HEK293T (cell line): Measurements from ENCODE around the gene C22orf15.

Source experiments
- CTCF ChIA-PET: fragments of 350-600 bp; formaldehyde crosslinking; extraction: SDS; loops from one replicate; lab custom pipeline; 2021; ENCODE audit warnings: antibody characterized with exemption, inconsistent platforms; lab: Yijun Ruan, JAX
- POLR2A ChIA-PET: fragments of 350-600 bp; formaldehyde crosslinking; extraction: SDS; loops from one replicate; lab custom pipeline; 2020; ENCODE audit warnings: antibody characterized with exemption, inconsistent platforms; lab: Yijun Ruan, JAX
- DNase-seq: peaks from one replicate; pipeline ENCODE4 v3.0.0; 2012; ENCODE audit warnings: mixed read lengths; ENCODE audit errors: extremely low spot score
- ARNT ChIP-seq: fragments of 450-650 bp; IDR thresholded peaks from 2 replicates; pipeline ENCODE4 v1.6.1; 2017; ENCODE audit warnings: mild to moderate bottlenecking
- BHLHE40 ChIP-seq: fragments of 450-650 bp; IDR thresholded peaks from 2 replicates; pipeline ENCODE4 v1.6.1; 2016; ENCODE audit warnings: mild to moderate bottlenecking, moderate library complexity, borderline replicate concordance
- CTBP1 ChIP-seq: fragments of 450-650 bp; IDR thresholded peaks from 2 replicates; pipeline ENCODE4 v1.6.1; 2016; ENCODE audit warnings: borderline replicate concordance
- ELF4 ChIP-seq: fragments of 450-650 bp; IDR thresholded peaks from 2 replicates; pipeline ENCODE4 v1.6.1; 2017; ENCODE audit warnings: antibody characterized with exemption
- FOXA1 ChIP-seq: fragments of 450-650 bp; IDR thresholded peaks from 2 replicates; pipeline ENCODE4 v1.6.1; 2016; ENCODE audit warnings: mild to moderate bottlenecking
- FOXK2 ChIP-seq: fragments of 450-650 bp; IDR thresholded peaks from 2 replicates; pipeline ENCODE4 v1.6.1; 2016; ENCODE audit warnings: mild to moderate bottlenecking
- FOXM1 ChIP-seq: fragments of 450-650 bp; IDR thresholded peaks from 2 replicates; pipeline ENCODE4 v1.6.1; 2017; ENCODE audit warnings: mild to moderate bottlenecking, borderline replicate concordance
- HDGF ChIP-seq: fragments of 450-650 bp; IDR thresholded peaks from 2 replicates; pipeline ENCODE4 v1.6.1; 2017; ENCODE audit warnings: antibody characterized with exemption, borderline replicate concordance
- L3MBTL2 ChIP-seq: fragments of 450-650 bp; conservative IDR thresholded peaks from 2 replicates; pipeline ENCODE4 v1.6.1; 2016; ENCODE audit warnings: mild to moderate bottlenecking
- LEF1 ChIP-seq: fragments of 450-650 bp; IDR thresholded peaks from 2 replicates; pipeline ENCODE4 v1.6.1; 2017; ENCODE audit warnings: mild to moderate bottlenecking, borderline replicate concordance
- NFRKB ChIP-seq: fragments of 450-650 bp; IDR thresholded peaks from 2 replicates; pipeline ENCODE4 v1.6.1; 2016; ENCODE audit warnings: mild to moderate bottlenecking, moderate library complexity
- PKNOX1 ChIP-seq: fragments of 450-650 bp; IDR thresholded peaks from 2 replicates; pipeline ENCODE4 v1.6.1; 2016
- SP1 ChIP-seq: fragments of 450-650 bp; IDR thresholded peaks from 2 replicates; pipeline ENCODE4 v1.6.1; 2017
- SUZ12 ChIP-seq: fragments of 450-650 bp; IDR thresholded peaks from 2 replicates; pipeline ENCODE4 v1.6.1; 2016; ENCODE audit warnings: mild to moderate bottlenecking
- TARDBP ChIP-seq: fragments of 450-650 bp; IDR thresholded peaks from 2 replicates; pipeline ENCODE4 v1.6.1; 2016
- ZNF384 ChIP-seq: fragments of 450-650 bp; IDR thresholded peaks from 2 replicates; pipeline ENCODE4 v1.6.1; 2016

The C22orf15 gene

GRCh38 chr22:23742505-23743264, 20.1 kb upstream of the C22orf15 start:
- no peak for DNase-seq
- POLR2A ChIA-PET, result interaction anchor here (2.3 kb wide), 1 partner anchor 8 kb away, joined by 6 read pairs; the partner anchor contains the start of gene ZNF70
- TF ChIP-seq ELF4, result no peak
- TF ChIP-seq CTBP1, result no peak
- no peak for TF ChIP-seq FOXA1
- TF ChIP-seq HDGF, result no peak
- no peak for TF ChIP-seq BHLHE40
- no peak for TF ChIP-seq ARNT
- TF ChIP-seq FOXK2, result no peak
- no peak for TF ChIP-seq ZNF384
- no peak for TF ChIP-seq SUZ12
- CTCF ChIA-PET, result no interaction called here

- ChIA-PET POLR2A (interaction anchor here (1.0 to 2.8 kb wide), 2 partner anchors 15 to 114 kb away, joined by 3 to 13 read pairs; partner anchors contain the start of gene SLC2A11), CTCF (no interaction called here)
- no peak for TF ChIP-seq LEF1
- no peak for TF ChIP-seq HDGF
- no peak for TF ChIP-seq PKNOX1
- no peak for TF ChIP-seq SUZ12
- no peak for TF ChIP-seq SP1
- TF ChIP-seq CTBP1, result no peak
- no peak for TF ChIP-seq L3MBTL2
- no peak for TF ChIP-seq ELF4
- TF ChIP-seq NFRKB, result no peak
- TF ChIP-seq FOXA1, result no peak
- no peak for TF ChIP-seq ZNF384
- TF ChIP-seq FOXM1, result no peak
- no peak for TF ChIP-seq FOXK2
- DNase-seq, result no peak
Measured at GRCh38 chr22:23743303-23743705, 19.5 kb upstream of the C22orf15 start.

- ChIA-PET CTCF (no interaction called here), POLR2A (interaction anchor here (1.0 to 2.8 kb wide), 2 partner anchors 16 to 114 kb away, joined by 3 to 13 read pairs; partner anchors contain the start of gene SLC2A11)
- no peak for DNase-seq
- TF ChIP-seq FOXM1 (no peak), ARNT (no peak), SUZ12 (no peak), PKNOX1 (no peak), FOXK2 (no peak), FOXA1 (no peak), TARDBP (no peak), ELF4 (no peak), LEF1 (no peak), SP1 (no peak), L3MBTL2 (no peak), BHLHE40 (no peak), CTBP1 (no peak), ZNF384 (no peak), NFRKB (no peak)
Measured at GRCh38 chr22:23744001-23744400, 18.8 kb upstream of the C22orf15 start.

- no peak for DNase-seq
- TF ChIP-seq L3MBTL2, result no peak
- TF ChIP-seq ARNT, result no peak
- no peak for TF ChIP-seq PKNOX1
- TF ChIP-seq SP1, result no peak
- no peak for TF ChIP-seq FOXK2
- TF ChIP-seq ZNF384, result no peak
- TF ChIP-seq TARDBP, result no peak
- TF ChIP-seq ELF4, result no peak
- no peak for TF ChIP-seq CTBP1
- TF ChIP-seq FOXA1, result no peak
- no peak for TF ChIP-seq NFRKB
- TF ChIP-seq BHLHE40, result no peak
- ChIA-PET POLR2A (interaction anchor here (2.8 kb wide), 1 partner anchor 113 kb away, joined by 13 read pairs; the partner anchor contains the start of gene SLC2A11), CTCF (no interaction called here)
Measured at GRCh38 chr22:23744485-23744884, 18.3 kb upstream of the C22orf15 start.

GRCh38 chr22:23745791-23746190, 17.0 kb upstream of the C22orf15 start:
- POLR2A ChIA-PET, result interaction anchor here (2.8 kb wide), 1 partner anchor 112 kb away, joined by 13 read pairs; the partner anchor contains the start of gene SLC2A11

More at GRCh38 chr22:23745791-23746190, 17.0 kb upstream of the C22orf15 start:
- CTCF ChIA-PET, result interaction anchor here (0.6 kb wide), 1 partner anchor 671 kb away, joined by 3 read pairs; no protein-coding TSS in a partner anchor
- no peak for DNase-seq
- TF ChIP-seq PKNOX1, result no peak
- TF ChIP-seq CTBP1, result no peak
- TF ChIP-seq HDGF, result no peak
- no peak for TF ChIP-seq FOXK2
- TF ChIP-seq ARNT, result no peak
- no peak for TF ChIP-seq ZNF384
- no peak for TF ChIP-seq L3MBTL2
